GM12873 (cell line): ENCODE results near the gene DOCK2.

Source experiments
- CTCF ChIP-seq: IDR thresholded peaks from 2 replicates; pipeline ENCODE4 v1.5.1; 2012; ENCODE audit warnings: low read depth, mild to moderate bottlenecking, moderate library complexity, low read length, control low read depth; ENCODE audit not compliant: insufficient read depth; ENCODE audit errors: missing control alignments

Gene DOCK2

DNA sequence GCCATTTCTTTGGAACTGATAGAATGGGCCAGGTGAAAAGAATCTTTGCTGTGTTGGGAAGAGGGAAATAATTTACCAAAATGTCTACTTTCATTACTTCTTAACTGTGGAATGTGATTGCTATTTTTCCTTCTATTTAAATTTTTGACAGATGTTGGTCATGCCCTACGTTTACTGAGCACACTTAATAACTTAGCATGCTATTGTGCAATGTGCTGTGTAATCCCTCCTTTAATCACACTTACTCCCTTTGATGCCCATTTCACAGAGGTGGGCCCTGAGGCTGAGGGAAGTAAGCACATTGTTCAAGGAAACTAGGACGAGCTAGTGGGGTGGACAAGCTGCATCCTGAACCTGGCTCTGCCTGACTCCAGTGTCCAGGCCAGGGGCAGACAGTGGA is 391.0 kb downstream of the DOCK2 start:
- TF ChIP-seq CTCF = no peak

- TF ChIP-seq CTCF = no peak
These were observed 397.2 kb downstream of the DOCK2 start for GRCh38 chr5:170034231-170034630.

- no peak for TF ChIP-seq CTCF
These were observed 401.2 kb downstream of the DOCK2 start for GRCh38 chr5:170038241-170038640.

DNA sequence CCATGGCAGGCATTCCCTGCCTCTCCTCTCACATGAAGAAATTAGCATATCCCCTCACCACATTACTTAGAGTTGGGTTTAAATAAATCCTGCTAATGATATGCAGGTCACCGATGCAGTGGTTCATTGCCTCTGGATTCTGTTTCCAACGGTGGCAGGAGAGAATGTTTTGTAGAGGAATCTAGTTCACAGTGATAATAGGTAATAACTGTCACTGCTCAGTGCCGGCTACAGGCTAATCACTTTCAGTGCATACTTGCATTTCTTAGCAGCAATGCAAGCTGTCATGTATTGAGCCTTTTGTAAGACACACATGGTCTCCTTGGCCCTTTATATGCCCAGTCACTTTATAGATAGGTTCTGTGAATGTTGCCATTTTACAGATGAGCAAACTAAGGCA is 402.8 kb downstream of the DOCK2 start:
- no peak for TF ChIP-seq CTCF

DNA sequence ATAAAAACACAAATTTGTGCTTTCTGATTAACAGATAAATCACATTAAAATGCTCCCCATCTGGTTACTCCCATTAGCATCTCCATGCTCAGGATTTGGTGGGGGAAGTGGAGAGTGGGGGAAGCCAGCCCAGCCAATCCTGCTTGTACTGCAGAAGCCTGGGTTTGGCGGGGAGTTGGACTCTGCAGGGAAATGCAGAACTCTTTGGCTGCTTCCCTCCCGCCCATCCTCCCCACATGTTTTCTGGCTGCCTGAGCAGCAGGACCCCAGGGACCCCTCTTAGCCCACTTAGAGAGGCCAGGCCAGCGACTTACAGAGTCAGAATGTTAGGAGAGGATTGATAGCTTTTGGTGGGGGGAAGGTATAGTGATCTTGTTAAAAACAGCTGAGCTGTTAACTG is 409.2 kb downstream of the DOCK2 start:
- TF ChIP-seq CTCF = no peak

DNA sequence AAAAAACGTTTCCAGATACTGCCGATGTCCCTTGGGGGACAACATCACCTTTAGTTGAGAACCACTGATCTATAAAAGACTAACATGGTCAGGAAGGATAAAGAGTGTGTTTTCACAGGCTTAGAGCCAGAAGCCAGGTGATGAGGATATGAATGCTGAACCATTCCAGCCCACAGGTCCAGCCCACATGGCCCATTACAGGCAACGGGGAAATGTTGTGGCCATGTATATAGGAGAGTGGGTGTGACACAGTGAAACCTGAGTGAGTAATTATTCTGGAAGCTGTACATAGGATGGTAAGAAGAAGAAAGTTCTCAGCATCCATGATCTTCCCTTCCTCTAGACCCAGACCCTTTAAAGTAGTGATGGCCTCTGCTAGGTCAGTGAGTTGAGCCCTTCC is 412.6 kb downstream of the DOCK2 start:
- TF ChIP-seq CTCF = no peak

DNA sequence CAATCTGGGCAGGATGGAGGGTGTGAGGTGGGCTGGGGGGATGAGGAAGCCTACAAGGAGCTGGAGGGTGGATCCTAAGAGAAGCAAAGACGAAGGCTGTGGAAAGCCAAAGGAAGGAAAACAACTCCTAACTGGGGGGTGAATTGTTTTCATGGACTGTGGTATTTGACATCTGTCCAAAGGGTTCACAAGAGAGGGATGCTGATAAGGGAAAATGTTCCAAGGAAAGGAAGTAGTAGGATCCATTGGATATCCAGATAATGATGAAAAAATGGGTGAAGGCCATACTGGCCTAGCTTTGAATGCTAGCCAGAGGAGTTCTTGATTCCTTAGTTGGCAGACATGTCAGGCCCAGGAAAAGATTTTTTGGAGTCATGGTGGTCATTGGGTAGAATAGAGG is 416.8 kb downstream of the DOCK2 start:
- TF ChIP-seq CTCF = no peak

GRCh38 chr5:170055606-170056005 is 418.5 kb downstream of the DOCK2 start:
- TF ChIP-seq CTCF = no peak
